GM23338 (cell line): Measurements from ENCODE around the gene RNF11. TPM values are rescaled to one million over a fixed set of nuclear protein-coding genes. Genes with fewer than 3 reads are reported as not detected.

Source experiments
- EZH2phosphoT487 ChIP-seq: fragments of 200-600 bp; sonication (generic); IDR thresholded peaks from one replicate; pipeline ENCODE4 v1.8.1; 2018; ENCODE audit warnings: antibody characterized with exemption; ENCODE audit not compliant: unreplicated experiment
- POLR2AphosphoS5 ChIP-seq: IDR thresholded peaks from 2 replicates; pipeline ENCODE4 v1.6.1; 2016; ENCODE audit warnings: antibody characterized with exemption, low read depth
- polyA plus RNA-seq: library from polyadenylated mRNA; unstranded; fragments of >200 nt; fragmentation: Nextera tagmentation; extraction: Ambion mirVana; gene quantifications from 2 replicates; pipeline ENCODE4 v1.2.1, GENCODE V29; 2016
- total RNA-seq: library from RNA; depleted of rRNA; stranded (reverse); fragments of >200 nt; shearing (Covaris generic); gene quantifications from 2 replicates; pipeline ENCODE4 v1.2.3, GENCODE V29; 2014
- TF ChIP-seq, protein P1 (sequence below): IDR thresholded peaks from one replicate; pipeline ENCODE4 v1.6.1; 2018; ENCODE audit warnings: antibody characterized with exemption; ENCODE audit not compliant: unreplicated experiment
- TF ChIP-seq, protein P2 (sequence below): fragments of 250-450 bp; sonication (Bioruptor Pico); IDR thresholded peaks from 2 replicates; pipeline ENCODE4 v1.5.0; 2020; ENCODE audit warnings: mild to moderate bottlenecking, moderate library complexity

Gene RNF11
- total and polyA plus RNA-seq, 2 experiments from 2014 or later, result 22.3 to 43.0 TPM

GRCh38 chr1:51295926-51296325 lies 59.9 kb downstream of the RNF11 start (continued):
- TF ChIP-seq, protein P1, sequence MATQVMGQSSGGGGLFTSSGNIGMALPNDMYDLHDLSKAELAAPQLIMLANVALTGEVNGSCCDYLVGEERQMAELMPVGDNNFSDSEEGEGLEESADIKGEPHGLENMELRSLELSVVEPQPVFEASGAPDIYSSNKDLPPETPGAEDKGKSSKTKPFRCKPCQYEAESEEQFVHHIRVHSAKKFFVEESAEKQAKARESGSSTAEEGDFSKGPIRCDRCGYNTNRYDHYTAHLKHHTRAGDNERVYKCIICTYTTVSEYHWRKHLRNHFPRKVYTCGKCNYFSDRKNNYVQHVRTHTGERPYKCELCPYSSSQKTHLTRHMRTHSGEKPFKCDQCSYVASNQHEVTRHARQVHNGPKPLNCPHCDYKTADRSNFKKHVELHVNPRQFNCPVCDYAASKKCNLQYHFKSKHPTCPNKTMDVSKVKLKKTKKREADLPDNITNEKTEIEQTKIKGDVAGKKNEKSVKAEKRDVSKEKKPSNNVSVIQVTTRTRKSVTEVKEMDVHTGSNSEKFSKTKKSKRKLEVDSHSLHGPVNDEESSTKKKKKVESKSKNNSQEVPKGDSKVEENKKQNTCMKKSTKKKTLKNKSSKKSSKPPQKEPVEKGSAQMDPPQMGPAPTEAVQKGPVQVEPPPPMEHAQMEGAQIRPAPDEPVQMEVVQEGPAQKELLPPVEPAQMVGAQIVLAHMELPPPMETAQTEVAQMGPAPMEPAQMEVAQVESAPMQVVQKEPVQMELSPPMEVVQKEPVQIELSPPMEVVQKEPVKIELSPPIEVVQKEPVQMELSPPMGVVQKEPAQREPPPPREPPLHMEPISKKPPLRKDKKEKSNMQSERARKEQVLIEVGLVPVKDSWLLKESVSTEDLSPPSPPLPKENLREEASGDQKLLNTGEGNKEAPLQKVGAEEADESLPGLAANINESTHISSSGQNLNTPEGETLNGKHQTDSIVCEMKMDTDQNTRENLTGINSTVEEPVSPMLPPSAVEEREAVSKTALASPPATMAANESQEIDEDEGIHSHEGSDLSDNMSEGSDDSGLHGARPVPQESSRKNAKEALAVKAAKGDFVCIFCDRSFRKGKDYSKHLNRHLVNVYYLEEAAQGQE, result no peak
- TF ChIP-seq POLR2AphosphoS5 (no peak), EZH2phosphoT487 (no peak)
- TF ChIP-seq, protein P2, sequence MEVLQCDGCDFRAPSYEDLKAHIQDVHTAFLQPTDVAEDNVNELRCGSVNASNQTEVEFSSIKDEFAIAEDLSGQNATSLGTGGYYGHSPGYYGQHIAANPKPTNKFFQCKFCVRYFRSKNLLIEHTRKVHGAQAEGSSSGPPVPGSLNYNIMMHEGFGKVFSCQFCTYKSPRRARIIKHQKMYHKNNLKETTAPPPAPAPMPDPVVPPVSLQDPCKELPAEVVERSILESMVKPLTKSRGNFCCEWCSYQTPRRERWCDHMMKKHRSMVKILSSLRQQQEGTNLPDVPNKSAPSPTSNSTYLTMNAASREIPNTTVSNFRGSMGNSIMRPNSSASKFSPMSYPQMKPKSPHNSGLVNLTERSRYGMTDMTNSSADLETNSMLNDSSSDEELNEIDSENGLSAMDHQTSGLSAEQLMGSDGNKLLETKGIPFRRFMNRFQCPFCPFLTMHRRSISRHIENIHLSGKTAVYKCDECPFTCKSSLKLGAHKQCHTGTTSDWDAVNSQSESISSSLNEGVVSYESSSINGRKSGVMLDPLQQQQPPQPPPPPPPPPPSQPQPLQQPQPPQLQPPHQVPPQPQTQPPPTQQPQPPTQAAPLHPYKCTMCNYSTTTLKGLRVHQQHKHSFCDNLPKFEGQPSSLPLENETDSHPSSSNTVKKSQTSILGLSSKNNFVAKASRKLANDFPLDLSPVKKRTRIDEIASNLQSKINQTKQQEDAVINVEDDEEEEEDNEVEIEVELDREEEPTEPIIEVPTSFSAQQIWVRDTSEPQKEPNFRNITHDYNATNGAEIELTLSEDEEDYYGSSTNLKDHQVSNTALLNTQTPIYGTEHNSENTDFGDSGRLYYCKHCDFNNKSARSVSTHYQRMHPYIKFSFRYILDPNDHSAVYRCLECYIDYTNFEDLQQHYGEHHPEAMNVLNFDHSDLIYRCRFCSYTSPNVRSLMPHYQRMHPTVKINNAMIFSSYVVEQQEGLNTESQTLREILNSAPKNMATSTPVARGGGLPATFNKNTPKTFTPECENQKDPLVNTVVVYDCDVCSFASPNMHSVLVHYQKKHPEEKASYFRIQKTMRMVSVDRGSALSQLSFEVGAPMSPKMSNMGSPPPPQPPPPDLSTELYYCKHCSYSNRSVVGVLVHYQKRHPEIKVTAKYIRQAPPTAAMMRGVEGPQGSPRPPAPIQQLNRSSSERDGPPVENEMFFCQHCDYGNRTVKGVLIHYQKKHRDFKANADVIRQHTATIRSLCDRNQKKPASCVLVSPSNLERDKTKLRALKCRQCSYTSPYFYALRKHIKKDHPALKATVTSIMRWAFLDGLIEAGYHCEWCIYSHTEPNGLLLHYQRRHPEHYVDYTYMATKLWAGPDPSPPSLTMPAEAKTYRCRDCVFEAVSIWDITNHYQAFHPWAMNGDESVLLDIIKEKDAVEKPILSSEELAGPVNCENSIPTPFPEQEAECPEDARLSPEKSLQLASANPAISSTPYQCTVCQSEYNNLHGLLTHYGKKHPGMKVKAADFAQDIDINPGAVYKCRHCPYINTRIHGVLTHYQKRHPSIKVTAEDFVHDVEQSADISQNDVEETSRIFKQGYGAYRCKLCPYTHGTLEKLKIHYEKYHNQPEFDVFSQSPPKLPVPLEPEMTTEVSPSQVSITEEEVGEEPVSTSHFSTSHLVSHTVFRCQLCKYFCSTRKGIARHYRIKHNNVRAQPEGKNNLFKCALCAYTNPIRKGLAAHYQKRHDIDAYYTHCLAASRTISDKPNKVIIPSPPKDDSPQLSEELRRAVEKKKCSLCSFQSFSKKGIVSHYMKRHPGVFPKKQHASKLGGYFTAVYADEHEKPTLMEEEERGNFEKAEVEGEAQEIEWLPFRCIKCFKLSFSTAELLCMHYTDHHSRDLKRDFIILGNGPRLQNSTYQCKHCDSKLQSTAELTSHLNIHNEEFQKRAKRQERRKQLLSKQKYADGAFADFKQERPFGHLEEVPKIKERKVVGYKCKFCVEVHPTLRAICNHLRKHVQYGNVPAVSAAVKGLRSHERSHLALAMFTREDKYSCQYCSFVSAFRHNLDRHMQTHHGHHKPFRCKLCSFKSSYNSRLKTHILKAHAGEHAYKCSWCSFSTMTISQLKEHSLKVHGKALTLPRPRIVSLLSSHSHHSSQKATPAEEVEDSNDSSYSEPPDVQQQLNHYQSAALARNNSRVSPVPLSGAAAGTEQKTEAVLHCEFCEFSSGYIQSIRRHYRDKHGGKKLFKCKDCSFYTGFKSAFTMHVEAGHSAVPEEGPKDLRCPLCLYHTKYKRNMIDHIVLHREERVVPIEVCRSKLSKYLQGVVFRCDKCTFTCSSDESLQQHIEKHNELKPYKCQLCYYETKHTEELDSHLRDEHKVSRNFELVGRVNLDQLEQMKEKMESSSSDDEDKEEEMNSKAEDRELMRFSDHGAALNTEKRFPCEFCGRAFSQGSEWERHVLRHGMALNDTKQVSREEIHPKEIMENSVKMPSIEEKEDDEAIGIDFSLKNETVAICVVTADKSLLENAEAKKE (CRISPR knock-in tag), result no peak
